Naive thymus-derived CD4-positive, alpha-beta T cell (primary cell): ENCODE results near the gene GIMAP1. TPM values are rescaled to one million over a fixed set of nuclear protein-coding genes. Genes with fewer than 3 reads are reported as not detected.
A peak's percentile ranks its signal among the peaks of the same experiment; 100 is the strongest.

Experiments used
- ATAC-seq: fragments of 150-1000 bp; cut with Tn5 transposase; 2 replicates; pipeline ENCODE4 v1.10.0; 2021; ENCODE audit warnings: mild to moderate bottlenecking, moderate library complexity
- CTCF ChIA-PET: fragments of 350-600 bp; sonication (Branson Sonifier 250); formaldehyde crosslinking; loops from one replicate; lab custom pipeline; 2021; ENCODE audit warnings: antibody characterized with exemption; lab: Charles Lee
- POLR2A ChIA-PET: fragments of 350-600 bp; sonication (Branson Sonifier 250); formaldehyde crosslinking; loops from one replicate; lab custom pipeline; 2021; ENCODE audit warnings: antibody characterized with exemption, inconsistent platforms; lab: Charles Lee
- DNase-seq, 9 donors: peaks; one replicate each; pipeline versions ENCODE4 v3.0.0 to v3.0.0-alpha.2; 2020 to 2022; ENCODE audit warnings: mixed read lengths in 1 of 9
- H3K27ac ChIP-seq: one replicate; pipeline ENCODE4 v1.7.0; 2013; ENCODE audit warnings: mild to moderate bottlenecking, low read depth, low read length, moderate library complexity
- H3K27me3 ChIP-seq, 2 donors: one replicate each; pipeline ENCODE4 v1.7.0; 2013; ENCODE audit warnings: low read length in 2 of 2, mild to moderate bottlenecking in 2 of 2, moderate library complexity in 2 of 2; ENCODE audit not compliant: control insufficient read depth in 2 of 2, insufficient read depth in 2 of 2
- H3K36me3 ChIP-seq, 3 experiments: 1 replicate in 2 of 3; 2 replicates in 1 of 3; pipeline ENCODE4 v1.7.0; 2013; ENCODE audit warnings: low read length in 3 of 3, mild to moderate bottlenecking in 3 of 3, moderate library complexity in 1 of 3; ENCODE audit not compliant: insufficient read depth in 3 of 3, control insufficient read depth in 2 of 3
- H3K4me1 ChIP-seq, 2 donors: one replicate each; pipeline ENCODE4 v1.7.0; 2013; ENCODE audit warnings: low read length in 2 of 2, mild to moderate bottlenecking in 2 of 2, moderate library complexity in 1 of 2; ENCODE audit not compliant: control insufficient read depth in 2 of 2, insufficient read depth in 2 of 2
- H3K4me3 ChIP-seq: 2 replicates; pipeline ENCODE4 v1.7.0; 2013; ENCODE audit warnings: mild to moderate bottlenecking, low read length
- H3K9me3 ChIP-seq, 3 experiments: 1 replicate in 2 of 3; 2 replicates in 1 of 3; pipeline ENCODE4 v1.7.0; 2013; ENCODE audit warnings: low read length in 3 of 3; ENCODE audit not compliant: control insufficient read depth in 2 of 3
- H3K27ac Mint-ChIP-seq, 9 donors: one replicate each; pipeline ENCODE4 v1.8.0; 2020 to 2022; ENCODE audit warnings: mixed read lengths in 9 of 9, mild to moderate bottlenecking in 8 of 9, moderate library complexity in 5 of 9, inconsistent platforms in 2 of 9
- H3K27me3 Mint-ChIP-seq, 5 donors: one replicate each; pipeline ENCODE4 v1.8.0; 2021 to 2022; ENCODE audit warnings: mixed read lengths in 5 of 5, mild to moderate bottlenecking in 1 of 5
- H3K36me3 Mint-ChIP-seq, 5 donors: one replicate each; pipeline ENCODE4 v1.8.0; 2020 to 2022; ENCODE audit warnings: mixed read lengths in 5 of 5, mild to moderate bottlenecking in 3 of 5, inconsistent platforms in 1 of 5
- H3K4me1 Mint-ChIP-seq, 7 donors: one replicate each; pipeline ENCODE4 v1.8.0; 2020 to 2022; ENCODE audit warnings: mixed read lengths in 7 of 7, mild to moderate bottlenecking in 3 of 7, inconsistent platforms in 1 of 7
- H3K4me3 Mint-ChIP-seq, 10 donors: one replicate each; pipeline ENCODE4 v1.8.0; 2020 to 2022; ENCODE audit warnings: mild to moderate bottlenecking in 10 of 10, mixed read lengths in 10 of 10, moderate library complexity in 6 of 10, inconsistent platforms in 2 of 10
- H3K9me3 Mint-ChIP-seq, 11 donors: one replicate each; pipeline ENCODE4 v1.8.0; 2020 to 2022; ENCODE audit warnings: mixed read lengths in 11 of 11, mild to moderate bottlenecking in 4 of 11, inconsistent platforms in 1 of 11, moderate library complexity in 1 of 11
- intact Hi-C, 2 donors: fragments of 100-400 bp; cut with micrococcal nuclease; formaldehyde crosslinking; loops; one replicate each; pipeline ENCODE4 v1.15.1; 2023
- polyA plus RNA-seq, 2 donors: library from polyadenylated mRNA; unstranded; fragments of 300-500 nt; fragmentation: Illumina TruSeq; gene quantifications; one replicate each; pipeline ENCODE4 v1.2.3, GENCODE V29; 2021
- total RNA-seq, 6 experiments: library from RNA in 5 of 6; stranded (reverse) in 5 of 6; gene quantifications; 1 replicate in 5 of 6; 2 replicates in 1 of 6; pipeline ENCODE4 v1.2.3 and lab custom pipeline; 2021 to 2026

GIMAP1 gene
- total and polyA plus RNA-seq, 7 experiments from 2014 or later = 23.3 to 124 (median 75.4) TPM

- Mint-ChIP-seq H3K27me3 (no peaks in the 10 kb centered on the region), H3K4me1 (peaks cover 35 to 71% (median 55%) of the 10 kb centered on the region in 7 donors), H3K27ac (peak overlapping the region; percentile 76 to 98 (median 95)), H3K4me3 (peak overlapping the region; percentile 89 to 100 (median 98)), H3K9me3 (peaks cover 0 to 34% (median 16%) of the 10 kb centered on the region in 11 donors), H3K36me3 (peaks cover 24 to 68% (median 45%) of the 10 kb centered on the region in 5 donors)
- H3K27me3 ChIP-seq = no peaks in the 10 kb centered on the region
- H3K36me3 ChIP-seq = peaks cover 14 to 24% (median 16%) of the 10 kb centered on the region in 3 experiments
- ATAC-seq (peak; percentile 33), DNase-seq (no peak)
- POLR2A ChIA-PET = interaction anchor here (0.6 to 14.1 kb wide), 48 partner anchors 10 to 358 kb away, joined by 3 to 467 read pairs (median 7); partner anchors contain the start of genes GIMAP2, GIMAP4, GIMAP5 and GIMAP6
- intact Hi-C loops = loop anchor here (1.0 to 2.0 kb wide), 13 partner anchors 17 to 267 kb away; partner anchors contain the start of genes GIMAP2 (in 2 of the 2), GIMAP5 (in 2 of the 2), GIMAP6 (in 2 of the 2) and GIMAP7 (in 1 of the 2)
- CTCF ChIA-PET = interaction anchor here (0.6 to 4.3 kb wide), 18 partner anchors 14 to 271 kb away, joined by 3 to 37 read pairs (median 5); partner anchors contain the start of genes GIMAP2, GIMAP4, GIMAP5 and GIMAP6
- H3K4me3 ChIP-seq = peak overlapping the region; percentile 88
- peaks cover 0 to 6% (median 0%) of the 10 kb centered on the region in 3 experiments for H3K9me3 ChIP-seq
- peaks cover 36 to 43% of the 10 kb centered on the region in 2 donors for H3K4me1 ChIP-seq
- peak overlapping the region; percentile 86 for H3K27ac ChIP-seq
Observed at GRCh38 chr7:150715738-150716137, 675 bp upstream of the GIMAP1 start.

- no peaks in the 10 kb centered on the region for H3K27me3 Mint-ChIP-seq
- peaks cover 33 to 80% (median 57%) of the 10 kb centered on the region in 5 donors for H3K36me3 Mint-ChIP-seq
- H3K4me1 Mint-ChIP-seq = peaks cover 43 to 83% (median 66%) of the 10 kb centered on the region in 7 donors
- CTCF ChIA-PET = interaction anchor here (0.5 to 4.3 kb wide), 20 partner anchors 13 to 266 kb away, joined by 3 to 37 read pairs (median 4); partner anchors contain the start of genes GIMAP2, GIMAP4, GIMAP5 and GIMAP6
- Histone ChIP-seq H3K4me1 (peaks cover 44 to 49% of the 10 kb centered on the region in 2 donors), H3K27ac (peak overlapping the region; percentile 86), H3K9me3 (peaks cover 0 to 8% (median 0%) of the 10 kb centered on the region in 3 experiments), H3K27me3 (no peaks in the 10 kb centered on the region), H3K4me3 (peak overlapping the region; percentile 88), H3K36me3 (peaks cover 21 to 36% (median 26%) of the 10 kb centered on the region in 3 experiments)
- no peak for DNase-seq
- H3K27ac Mint-ChIP-seq = peak overlapping the region; percentile 76 to 98 (median 95)
- peak overlapping the region; percentile 89 to 100 (median 98) for H3K4me3 Mint-ChIP-seq
- POLR2A ChIA-PET = interaction anchor here (0.5 to 14.1 kb wide), 45 partner anchors 15 to 1730 kb away, joined by 3 to 467 read pairs (median 7); partner anchors contain the start of genes GIMAP2, GIMAP4, GIMAP5 and GIMAP6
- no peak for ATAC-seq
- intact Hi-C loops = loop anchor here (1.0 to 2.0 kb wide), 12 partner anchors 20 to 269 kb away; partner anchors contain the start of genes GIMAP2 (in 2 of the 2), GIMAP5 (in 2 of the 2), GIMAP6 (in 2 of the 2) and GIMAP7 (in 1 of the 2)
- peaks cover 0 to 46% (median 18%) of the 10 kb centered on the region in 11 donors for H3K9me3 Mint-ChIP-seq
Observed at GRCh38 chr7:150716939-150717338, 526 bp downstream of the GIMAP1 start.

GRCh38 chr7:150717814-150718420 lies 1.5 kb downstream of the GIMAP1 start:
- Histone ChIP-seq H3K36me3 (peaks cover 29 to 46% (median 30%) of the 10 kb centered on the region in 3 experiments), H3K9me3 (peaks cover 0 to 14% (median 0%) of the 10 kb centered on the region in 3 experiments), H3K27ac (peak overlapping the region; percentile 86), H3K4me1 (peaks cover 51 to 58% of the 10 kb centered on the region in 2 donors), H3K27me3 (no peaks in the 10 kb centered on the region), H3K4me3 (peak overlapping the region; percentile 88)
- Mint-ChIP-seq H3K27ac (peak overlapping the region; percentile 76 to 98 (median 95)), H3K4me1 (peaks cover 46 to 84% (median 71%) of the 10 kb centered on the region in 7 donors), H3K4me3 (peak overlapping the region; percentile 89 to 100 (median 98)), H3K9me3 (peaks cover 0 to 46% (median 15%) of the 10 kb centered on the region in 11 donors), H3K36me3 (peaks cover 36 to 82% (median 67%) of the 10 kb centered on the region in 5 donors), H3K27me3 (no peaks in the 10 kb centered on the region)
- intact Hi-C loops = loop anchor here (1.0 to 2.0 kb wide), 3 partner anchors 14 to 203 kb away; partner anchors contain the start of gene GIMAP7 (in 1 of the 2)
- DNase-seq (no peak), ATAC-seq (no peak)
- CTCF ChIA-PET = interaction anchor here (0.6 to 4.3 kb wide), 7 partner anchors 15 to 268 kb away, joined by 3 to 37 read pairs (median 4); partner anchors contain the start of genes GIMAP5 and GIMAP6
- POLR2A ChIA-PET = interaction anchor here (0.6 to 14.1 kb wide), 27 partner anchors 14 to 269 kb away, joined by 3 to 467 read pairs (median 13); partner anchors contain the start of genes GIMAP2, GIMAP4, GIMAP5 and GIMAP6

GRCh38 chr7:150719436-150719835 lies 3.0 kb downstream of the GIMAP1 start:
- peaks cover 0 to 49% (median 13%) of the 10 kb centered on the region in 11 donors for H3K9me3 Mint-ChIP-seq
- H3K27me3 Mint-ChIP-seq = no peaks in the 10 kb centered on the region
- H3K4me1 Mint-ChIP-seq = peaks cover 53 to 86% (median 75%) of the 10 kb centered on the region in 7 donors
- Histone ChIP-seq H3K4me3 (peak overlapping the region; percentile 88), H3K4me1 (peaks cover 51 to 62% of the 10 kb centered on the region in 2 donors), H3K27me3 (no peaks in the 10 kb centered on the region), H3K36me3 (peaks cover 29 to 61% (median 30%) of the 10 kb centered on the region in 3 experiments), H3K27ac (peak overlapping the region; percentile 86), H3K9me3 (peaks cover 0 to 17% (median 0%) of the 10 kb centered on the region in 3 experiments)
- no peak for ATAC-seq
- intact Hi-C loops = no loop called here
- POLR2A ChIA-PET = interaction anchor here (1.5 to 14.1 kb wide), 9 partner anchors 13 to 270 kb away, joined by 4 to 467 read pairs (median 122); partner anchors contain the start of genes GIMAP2, GIMAP4, GIMAP5 and GIMAP6
- DNase-seq = no peak
- H3K27ac Mint-ChIP-seq = peak overlapping the region; percentile 76 to 98 (median 95)
- peak overlapping the region; percentile 89 to 100 (median 98) for H3K4me3 Mint-ChIP-seq
- H3K36me3 Mint-ChIP-seq = peaks cover 42 to 82% (median 77%) of the 10 kb centered on the region in 5 donors
- CTCF ChIA-PET = interaction anchor here (0.5 kb wide), 1 partner anchor 219 kb away, joined by 3 read pairs; no protein-coding TSS in a partner anchor

GRCh38 chr7:150719960-150720891 lies 3.8 kb downstream of the GIMAP1 start:
- H3K4me3 Mint-ChIP-seq = peak overlapping the region; percentile 89 to 100 (median 98)
- intact Hi-C loops = no loop called here
- peaks cover 0 to 54% (median 15%) of the 10 kb centered on the region in 11 donors for H3K9me3 Mint-ChIP-seq
- H3K4me1 Mint-ChIP-seq = peaks cover 48 to 82% (median 71%) of the 10 kb centered on the region in 7 donors
- Histone ChIP-seq H3K27ac (peak overlapping the region; percentile 65), H3K27me3 (no peaks in the 10 kb centered on the region), H3K9me3 (peaks cover 0 to 17% (median 0%) of the 10 kb centered on the region in 3 experiments), H3K4me1 (peaks cover 43 to 54% of the 10 kb centered on the region in 2 donors), H3K36me3 (peaks cover 29 to 66% (median 30%) of the 10 kb centered on the region in 3 experiments), H3K4me3 (peak overlapping the region; percentile 88)
- peaks cover 43 to 85% (median 82%) of the 10 kb centered on the region in 5 donors for H3K36me3 Mint-ChIP-seq
- peak overlapping the region; percentile 76 to 98 (median 95) for H3K27ac Mint-ChIP-seq
- POLR2A ChIA-PET = interaction anchor here (0.6 to 14.1 kb wide), 14 partner anchors 8 to 271 kb away, joined by 3 to 467 read pairs (median 4); partner anchors contain the start of genes GIMAP2, GIMAP4, GIMAP5 and GIMAP8
- no peaks in the 10 kb centered on the region for H3K27me3 Mint-ChIP-seq
- DNase-seq = no peak
- CTCF ChIA-PET = interaction anchor here (0.5 to 1.0 kb wide), 4 partner anchors 35 to 851 kb away, joined by 3 to 5 read pairs (median 3); no protein-coding TSS in a partner anchor
- no peak for ATAC-seq
